ENCODE measurements around the gene MTR.

DNA sequence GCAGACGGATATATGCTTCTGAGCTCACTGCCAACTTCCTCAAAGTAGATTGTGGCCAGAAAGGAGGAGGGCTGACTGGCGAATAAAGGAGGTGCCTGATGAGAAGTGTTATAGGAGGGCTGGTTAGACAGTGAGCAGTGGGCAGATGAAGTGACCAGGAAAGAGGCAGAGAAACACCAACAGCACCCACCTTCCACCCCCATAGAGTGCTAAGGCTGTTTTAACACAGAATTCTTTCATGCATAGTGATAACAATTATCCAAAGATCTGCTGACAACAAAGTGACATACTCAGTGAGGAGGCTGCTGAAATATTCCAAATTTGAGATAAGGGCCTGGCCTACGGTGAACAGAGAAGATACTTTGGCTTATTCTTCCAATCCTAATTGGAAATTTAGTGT is 21.2 kb upstream of the MTR start:
- TF ChIP-seq, protein P1, sequence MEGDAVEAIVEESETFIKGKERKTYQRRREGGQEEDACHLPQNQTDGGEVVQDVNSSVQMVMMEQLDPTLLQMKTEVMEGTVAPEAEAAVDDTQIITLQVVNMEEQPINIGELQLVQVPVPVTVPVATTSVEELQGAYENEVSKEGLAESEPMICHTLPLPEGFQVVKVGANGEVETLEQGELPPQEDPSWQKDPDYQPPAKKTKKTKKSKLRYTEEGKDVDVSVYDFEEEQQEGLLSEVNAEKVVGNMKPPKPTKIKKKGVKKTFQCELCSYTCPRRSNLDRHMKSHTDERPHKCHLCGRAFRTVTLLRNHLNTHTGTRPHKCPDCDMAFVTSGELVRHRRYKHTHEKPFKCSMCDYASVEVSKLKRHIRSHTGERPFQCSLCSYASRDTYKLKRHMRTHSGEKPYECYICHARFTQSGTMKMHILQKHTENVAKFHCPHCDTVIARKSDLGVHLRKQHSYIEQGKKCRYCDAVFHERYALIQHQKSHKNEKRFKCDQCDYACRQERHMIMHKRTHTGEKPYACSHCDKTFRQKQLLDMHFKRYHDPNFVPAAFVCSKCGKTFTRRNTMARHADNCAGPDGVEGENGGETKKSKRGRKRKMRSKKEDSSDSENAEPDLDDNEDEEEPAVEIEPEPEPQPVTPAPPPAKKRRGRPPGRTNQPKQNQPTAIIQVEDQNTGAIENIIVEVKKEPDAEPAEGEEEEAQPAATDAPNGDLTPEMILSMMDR (IDR thresholded peaks at IDR 0.05; ENCODE audit: low read length), result no peak
- no peak for TF ChIP-seq EZH2 (IDR thresholded peaks at IDR 0.05; ENCODE audit: borderline replicate concordance, low read length)
